SU-DHL-6 (cell line): ENCODE measurements around the gene ITGB4.

Experiments
- H2AFZ ChIP-seq: fragments of 200-600 bp; sonication (generic); 2 replicates; pipeline ENCODE4 v1.6.1; 2014; ENCODE audit warnings: low read depth, mild to moderate bottlenecking, moderate library complexity, mixed read lengths, antibody characterized with exemption, low read length; ENCODE audit not compliant: severe bottlenecking
- H3F3A ChIP-seq: fragments of 200-600 bp; shearing (Covaris generic); 2 replicates; pipeline ENCODE4 v1.6.0; 2016; ENCODE audit warnings: antibody characterized with exemption, mild to moderate bottlenecking; ENCODE audit not compliant: insufficient read depth
- H3K27ac ChIP-seq: fragments of 200-600 bp; sonication (generic); 2 replicates; pipeline ENCODE4 v1.5.1; 2016; ENCODE audit warnings: low read depth, mild to moderate bottlenecking, low read length, moderate library complexity, mixed read lengths
- H3K27me3 ChIP-seq: fragments of 200-600 bp; sonication (generic), shearing (Covaris generic); 2 replicates; pipeline ENCODE4 v1.6.0; 2014; ENCODE audit warnings: mild to moderate bottlenecking, low read length
- H3K36me3 ChIP-seq: fragments of 200-600 bp; sonication (generic); 2 replicates; pipeline ENCODE4 v1.6.1; 2014; ENCODE audit warnings: mild to moderate bottlenecking, low read length, mixed read lengths
- H3K4me2 ChIP-seq: fragments of 300-600, 200-600 bp; shearing (Covaris generic), sonication (generic); 2 replicates; pipeline ENCODE4 v1.6.0; 2014; ENCODE audit warnings: low read length, low read depth, mild to moderate bottlenecking; ENCODE audit not compliant: poor library complexity, severe bottlenecking
- H3K4me3 ChIP-seq: fragments of 200-600 bp; sonication (generic); 2 replicates; pipeline ENCODE4 v1.5.1; 2014; ENCODE audit warnings: antibody characterized with exemption, low read length, mild to moderate bottlenecking, mixed read lengths; ENCODE audit not compliant: insufficient read depth, poor library complexity, severe bottlenecking
- H3K79me2 ChIP-seq: fragments of 200-600 bp; sonication (generic); 2 replicates; pipeline ENCODE4 v1.6.1; 2014; ENCODE audit warnings: mild to moderate bottlenecking, low read length, moderate library complexity; ENCODE audit not compliant: insufficient read depth
- H3K9ac ChIP-seq: fragments of 200-600 bp; sonication (generic); 2 replicates; pipeline ENCODE4 v1.7.0; 2014; ENCODE audit warnings: mild to moderate bottlenecking, low read length
- H3K9me2 ChIP-seq: fragments of 200-600 bp; sonication (generic); replicated peaks from 2 replicates; pipeline ENCODE4 v1.6.1; 2014; ENCODE audit warnings: low read length; ENCODE audit not compliant: insufficient read depth
- H3K9me3 ChIP-seq: fragments of 200-600 bp; sonication (generic); 2 replicates; pipeline ENCODE4 v1.6.1; 2014; ENCODE audit warnings: low read length, mixed read lengths; ENCODE audit not compliant: insufficient read depth
- H4K20me1 ChIP-seq: fragments of 200-600 bp; sonication (generic); 2 replicates; pipeline ENCODE4 v1.6.1; 2014; ENCODE audit warnings: low read depth, mild to moderate bottlenecking, antibody characterized with exemption, low read length, moderate library complexity, mixed read lengths
- CTCF ChIP-seq: fragments of 200-600 bp; sonication (generic); IDR thresholded peaks from one replicate; pipeline ENCODE4 v1.5.1; 2017; ENCODE audit warnings: antibody characterized with exemption, mild to moderate bottlenecking, low read length, moderate library complexity; ENCODE audit not compliant: insufficient read depth, poor library complexity, severe bottlenecking
- EZH2phosphoT487 ChIP-seq: fragments of 200-600 bp; sonication (generic), shearing (Covaris generic); conservative IDR thresholded peaks from 2 replicates; pipeline ENCODE4 v1.6.1; 2018; ENCODE audit warnings: mild to moderate bottlenecking, antibody characterized with exemption, low read length, moderate library complexity, mixed read lengths

The ITGB4 gene

GRCh38 chr17:75740215-75740614, 19.0 kb downstream of the ITGB4 start:
- no peaks in the 10 kb centered on the region for H3K79me2 ChIP-seq
- no peak overlapping the region for H3K27ac ChIP-seq
- no peaks in the 10 kb centered on the region for H3K9me3 ChIP-seq
- H2AFZ ChIP-seq, result no peak overlapping the region
- H3K4me2 ChIP-seq, result no peak overlapping the region
- H3K4me3 ChIP-seq, result no peak overlapping the region
- no peaks in the 10 kb centered on the region for H3K27me3 ChIP-seq
- H3K9ac ChIP-seq, result no peak overlapping the region
- TF ChIP-seq EZH2phosphoT487 (no peak), CTCF (no peak)
- H3K36me3 ChIP-seq, result no peaks in the 10 kb centered on the region
- H4K20me1 ChIP-seq, result no peaks in the 10 kb centered on the region
- H3K9me2 ChIP-seq, result no peaks in the 10 kb centered on the region
- no peaks in the 10 kb centered on the region for H3F3A ChIP-seq

GRCh38 chr17:75740631-75741077, 19.4 kb downstream of the ITGB4 start:
- H3K9ac ChIP-seq, result no peak overlapping the region
- H2AFZ ChIP-seq, result no peak overlapping the region
- H3K4me3 ChIP-seq, result no peak overlapping the region
- no peak overlapping the region for H3K4me2 ChIP-seq
- H3K9me2 ChIP-seq, result no peaks in the 10 kb centered on the region
- no peaks in the 10 kb centered on the region for H3K9me3 ChIP-seq
- no peaks in the 10 kb centered on the region for H3K36me3 ChIP-seq
- TF ChIP-seq EZH2phosphoT487, result no peak
- TF ChIP-seq CTCF, result no peak
- H3K27me3 ChIP-seq, result no peaks in the 10 kb centered on the region
- no peaks in the 10 kb centered on the region for H4K20me1 ChIP-seq
- H3F3A ChIP-seq, result no peaks in the 10 kb centered on the region
- H3K79me2 ChIP-seq, result no peaks in the 10 kb centered on the region
- H3K27ac ChIP-seq, result no peak overlapping the region

DNA sequence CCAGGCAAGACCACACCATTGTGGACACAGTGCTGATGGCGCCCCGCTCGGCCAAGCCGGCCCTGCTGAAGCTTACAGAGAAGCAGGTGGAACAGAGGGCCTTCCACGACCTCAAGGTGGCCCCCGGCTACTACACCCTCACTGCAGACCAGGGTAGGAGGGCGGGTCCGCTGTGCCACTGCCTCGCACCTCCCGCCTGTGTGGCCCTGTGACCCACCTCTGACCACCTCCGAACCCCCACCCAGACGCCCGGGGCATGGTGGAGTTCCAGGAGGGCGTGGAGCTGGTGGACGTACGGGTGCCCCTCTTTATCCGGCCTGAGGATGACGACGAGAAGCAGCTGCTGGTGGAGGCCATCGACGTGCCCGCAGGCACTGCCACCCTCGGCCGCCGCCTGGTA, 21.1 kb downstream of the ITGB4 start:
- Histone ChIP-seq H3K27ac (no peak overlapping the region), H3K79me2 (no peaks in the 10 kb centered on the region), H3F3A (no peaks in the 10 kb centered on the region), H3K27me3 (no peaks in the 10 kb centered on the region), H3K4me3 (no peak overlapping the region), H3K36me3 (no peaks in the 10 kb centered on the region), H3K9me2 (no peaks in the 10 kb centered on the region), H4K20me1 (no peaks in the 10 kb centered on the region), H3K9me3 (no peaks in the 10 kb centered on the region), H2AFZ (no peak overlapping the region), H3K9ac (no peak overlapping the region), H3K4me2 (no peak overlapping the region)
- no peak for TF ChIP-seq EZH2phosphoT487
- no peak for TF ChIP-seq CTCF
